ENCODE results near the gene MRPL48.

GRCh38 chr11:73889536-73889935 is 101.9 kb downstream of the MRPL48 start:
- TF ChIP-seq RAD21 (IDR thresholded peaks at IDR 0.05), result no peak
- TF ChIP-seq TAF1 (conservative IDR thresholded peaks at IDR 0.05), result no peak
- TF ChIP-seq CTCF (IDR thresholded peaks at IDR 0.05; ENCODE audit: low read depth, low read length, missing input control), result no peak
- no peak for TF ChIP-seq JUND (IDR thresholded peaks at IDR 0.05)
- TF ChIP-seq SP1 (IDR thresholded peaks at IDR 0.05), result no peak
- no peak for TF ChIP-seq ATF3 (IDR thresholded peaks at IDR 0.05)
- TF ChIP-seq REST (IDR thresholded peaks at IDR 0.05), result no peak
- TF ChIP-seq YY1 (IDR thresholded peaks at IDR 0.05), result no peak
- TF ChIP-seq RXRA (IDR thresholded peaks at IDR 0.05), result no peak
- TF ChIP-seq FOXA1 (IDR thresholded peaks at IDR 0.05), result no peak
- no peak for TF ChIP-seq GABPA (IDR thresholded peaks at IDR 0.05 in 1 of 2, conservative IDR thresholded peaks at IDR 0.05 in 1 of 2)
- no peak for TF ChIP-seq ZBTB33 (IDR thresholded peaks at IDR 0.05)
- no peak for TF ChIP-seq EGR1 (IDR thresholded peaks at IDR 0.05; ENCODE audit: low read depth in 2 of 2)
- no peak for TF ChIP-seq HNF4G (IDR thresholded peaks at IDR 0.05)
